ENCODE measurements around the gene WNK4. TPM values are rescaled to one million over a fixed set of nuclear protein-coding genes. Genes with fewer than 3 reads are reported as not detected.

Gene WNK4
- total and polyA plus RNA-seq, 9 of the 15 experiments (the other 6 are each of a cell fraction or from before 2014, with no cell fraction given), result 0.32 to 25.8 (median 4.5) TPM

DNA sequence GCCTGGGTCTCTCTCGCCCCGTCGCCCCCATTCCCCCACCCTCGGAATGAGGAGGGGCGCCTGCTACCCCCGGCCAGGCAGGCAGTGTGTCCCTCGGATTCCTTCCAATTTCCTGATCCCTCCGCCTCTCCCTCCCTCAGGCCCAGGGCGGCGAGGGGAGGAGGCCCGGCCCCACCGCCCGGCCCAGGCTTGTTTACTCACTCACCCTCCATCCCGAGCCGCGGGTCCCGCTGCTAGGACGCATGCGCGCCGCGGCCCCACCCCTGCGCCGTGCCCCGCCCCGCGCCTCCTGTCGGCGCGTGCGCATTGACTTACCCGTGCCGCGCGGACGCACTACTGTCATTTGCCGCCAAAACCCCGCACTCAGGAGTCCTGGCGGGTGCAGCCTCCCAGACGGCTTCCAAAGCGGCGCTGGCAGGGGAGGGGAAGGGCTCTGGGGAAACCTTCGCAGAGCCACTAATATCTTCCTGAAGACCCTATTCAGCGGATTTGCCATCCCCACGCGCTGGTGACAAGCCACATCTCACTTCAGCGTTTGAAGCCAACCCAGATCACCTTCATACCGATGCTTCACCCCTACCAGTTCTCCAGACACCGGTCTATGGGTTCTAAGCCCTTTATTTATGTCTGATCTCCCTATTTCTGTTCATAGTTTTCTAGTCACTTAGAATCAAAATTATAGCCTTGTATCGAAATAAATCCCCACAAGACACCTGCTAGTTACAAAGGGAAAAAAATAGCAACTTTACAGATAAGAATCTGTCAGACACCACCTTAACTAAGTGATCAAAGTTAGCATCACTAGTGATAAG, 35.4 kb upstream of the WNK4 start, which contains the start of gene EZH1 (continued):
- TF ChIP-seq, protein P1, sequence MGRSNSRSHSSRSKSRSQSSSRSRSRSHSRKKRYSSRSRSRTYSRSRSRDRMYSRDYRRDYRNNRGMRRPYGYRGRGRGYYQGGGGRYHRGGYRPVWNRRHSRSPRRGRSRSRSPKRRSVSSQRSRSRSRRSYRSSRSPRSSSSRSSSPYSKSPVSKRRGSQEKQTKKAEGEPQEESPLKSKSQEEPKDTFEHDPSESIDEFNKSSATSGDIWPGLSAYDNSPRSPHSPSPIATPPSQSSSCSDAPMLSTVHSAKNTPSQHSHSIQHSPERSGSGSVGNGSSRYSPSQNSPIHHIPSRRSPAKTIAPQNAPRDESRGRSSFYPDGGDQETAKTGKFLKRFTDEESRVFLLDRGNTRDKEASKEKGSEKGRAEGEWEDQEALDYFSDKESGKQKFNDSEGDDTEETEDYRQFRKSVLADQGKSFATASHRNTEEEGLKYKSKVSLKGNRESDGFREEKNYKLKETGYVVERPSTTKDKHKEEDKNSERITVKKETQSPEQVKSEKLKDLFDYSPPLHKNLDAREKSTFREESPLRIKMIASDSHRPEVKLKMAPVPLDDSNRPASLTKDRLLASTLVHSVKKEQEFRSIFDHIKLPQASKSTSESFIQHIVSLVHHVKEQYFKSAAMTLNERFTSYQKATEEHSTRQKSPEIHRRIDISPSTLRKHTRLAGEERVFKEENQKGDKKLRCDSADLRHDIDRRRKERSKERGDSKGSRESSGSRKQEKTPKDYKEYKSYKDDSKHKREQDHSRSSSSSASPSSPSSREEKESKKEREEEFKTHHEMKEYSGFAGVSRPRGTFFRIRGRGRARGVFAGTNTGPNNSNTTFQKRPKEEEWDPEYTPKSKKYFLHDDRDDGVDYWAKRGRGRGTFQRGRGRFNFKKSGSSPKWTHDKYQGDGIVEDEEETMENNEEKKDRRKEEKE (IDR thresholded peaks at IDR 0.05; ENCODE audit: borderline replicate concordance in 1 of 2, control insufficient read depth in 1 of 2, low read depth in 2 of 2, low read length in 1 of 2), result no peak
- TF ChIP-seq ZNF431 (CRISPR knock-in tag; IDR thresholded peaks at IDR 0.05) (peak; percentile 32; the same call in 1 of the 2 replicates), GABPB2 (CRISPR knock-in tag; conservative IDR thresholded peaks at IDR 0.05) (no peak), PHB2 (IDR thresholded peaks at IDR 0.05; ENCODE audit: low read depth) (no peak), ZBTB1 (CRISPR knock-in tag; IDR thresholded peaks at IDR 0.05; ENCODE audit: borderline replicate concordance, low read depth) (peak; percentile 66; the same call in 1 of the 2 replicates), PCBP2 (IDR thresholded peaks at IDR 0.05; ENCODE audit: low read depth, low read length, poor library complexity, severe bottlenecking) (no peak), OTX1 (CRISPR knock-in tag; IDR thresholded peaks at IDR 0.05) (no peak), NFIC (IDR thresholded peaks at IDR 0.05) (no peak), SMARCA4 (IDR thresholded peaks at IDR 0.05) (no peak), SAP30 (IDR thresholded peaks at IDR 0.05; ENCODE audit: borderline replicate concordance, insufficient read depth, low read depth, low read length, poor library complexity, severe bottlenecking) (no peak)
- TF ChIP-seq, protein P2, sequence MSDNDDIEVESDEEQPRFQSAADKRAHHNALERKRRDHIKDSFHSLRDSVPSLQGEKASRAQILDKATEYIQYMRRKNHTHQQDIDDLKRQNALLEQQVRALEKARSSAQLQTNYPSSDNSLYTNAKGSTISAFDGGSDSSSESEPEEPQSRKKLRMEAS (CRISPR knock-in tag; IDR thresholded peaks at IDR 0.05), result peak; percentile 98
- TF ChIP-seq, protein P3, sequence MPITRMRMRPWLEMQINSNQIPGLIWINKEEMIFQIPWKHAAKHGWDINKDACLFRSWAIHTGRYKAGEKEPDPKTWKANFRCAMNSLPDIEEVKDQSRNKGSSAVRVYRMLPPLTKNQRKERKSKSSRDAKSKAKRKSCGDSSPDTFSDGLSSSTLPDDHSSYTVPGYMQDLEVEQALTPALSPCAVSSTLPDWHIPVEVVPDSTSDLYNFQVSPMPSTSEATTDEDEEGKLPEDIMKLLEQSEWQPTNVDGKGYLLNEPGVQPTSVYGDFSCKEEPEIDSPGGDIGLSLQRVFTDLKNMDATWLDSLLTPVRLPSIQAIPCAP (CRISPR knock-in tag; IDR thresholded peaks at IDR 0.05; ENCODE audit: borderline replicate concordance), result 0 out of 2 replicates have a peak, but pooled peaks have one; percentile 41
- TF ChIP-seq, protein P4, sequence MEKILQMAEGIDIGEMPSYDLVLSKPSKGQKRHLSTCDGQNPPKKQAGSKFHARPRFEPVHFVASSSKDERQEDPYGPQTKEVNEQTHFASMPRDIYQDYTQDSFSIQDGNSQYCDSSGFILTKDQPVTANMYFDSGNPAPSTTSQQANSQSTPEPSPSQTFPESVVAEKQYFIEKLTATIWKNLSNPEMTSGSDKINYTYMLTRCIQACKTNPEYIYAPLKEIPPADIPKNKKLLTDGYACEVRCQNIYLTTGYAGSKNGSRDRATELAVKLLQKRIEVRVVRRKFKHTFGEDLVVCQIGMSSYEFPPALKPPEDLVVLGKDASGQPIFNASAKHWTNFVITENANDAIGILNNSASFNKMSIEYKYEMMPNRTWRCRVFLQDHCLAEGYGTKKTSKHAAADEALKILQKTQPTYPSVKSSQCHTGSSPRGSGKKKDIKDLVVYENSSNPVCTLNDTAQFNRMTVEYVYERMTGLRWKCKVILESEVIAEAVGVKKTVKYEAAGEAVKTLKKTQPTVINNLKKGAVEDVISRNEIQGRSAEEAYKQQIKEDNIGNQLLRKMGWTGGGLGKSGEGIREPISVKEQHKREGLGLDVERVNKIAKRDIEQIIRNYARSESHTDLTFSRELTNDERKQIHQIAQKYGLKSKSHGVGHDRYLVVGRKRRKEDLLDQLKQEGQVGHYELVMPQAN (IDR thresholded peaks at IDR 0.05; ENCODE audit: borderline replicate concordance), result no peak
- TF ChIP-seq, protein P5, sequence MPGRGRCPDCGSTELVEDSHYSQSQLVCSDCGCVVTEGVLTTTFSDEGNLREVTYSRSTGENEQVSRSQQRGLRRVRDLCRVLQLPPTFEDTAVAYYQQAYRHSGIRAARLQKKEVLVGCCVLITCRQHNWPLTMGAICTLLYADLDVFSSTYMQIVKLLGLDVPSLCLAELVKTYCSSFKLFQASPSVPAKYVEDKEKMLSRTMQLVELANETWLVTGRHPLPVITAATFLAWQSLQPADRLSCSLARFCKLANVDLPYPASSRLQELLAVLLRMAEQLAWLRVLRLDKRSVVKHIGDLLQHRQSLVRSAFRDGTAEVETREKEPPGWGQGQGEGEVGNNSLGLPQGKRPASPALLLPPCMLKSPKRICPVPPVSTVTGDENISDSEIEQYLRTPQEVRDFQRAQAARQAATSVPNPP (IDR thresholded peaks at IDR 0.05; ENCODE audit: borderline replicate concordance, insufficient read depth, insufficient read length), result no peak
- TF ChIP-seq, protein P6, sequence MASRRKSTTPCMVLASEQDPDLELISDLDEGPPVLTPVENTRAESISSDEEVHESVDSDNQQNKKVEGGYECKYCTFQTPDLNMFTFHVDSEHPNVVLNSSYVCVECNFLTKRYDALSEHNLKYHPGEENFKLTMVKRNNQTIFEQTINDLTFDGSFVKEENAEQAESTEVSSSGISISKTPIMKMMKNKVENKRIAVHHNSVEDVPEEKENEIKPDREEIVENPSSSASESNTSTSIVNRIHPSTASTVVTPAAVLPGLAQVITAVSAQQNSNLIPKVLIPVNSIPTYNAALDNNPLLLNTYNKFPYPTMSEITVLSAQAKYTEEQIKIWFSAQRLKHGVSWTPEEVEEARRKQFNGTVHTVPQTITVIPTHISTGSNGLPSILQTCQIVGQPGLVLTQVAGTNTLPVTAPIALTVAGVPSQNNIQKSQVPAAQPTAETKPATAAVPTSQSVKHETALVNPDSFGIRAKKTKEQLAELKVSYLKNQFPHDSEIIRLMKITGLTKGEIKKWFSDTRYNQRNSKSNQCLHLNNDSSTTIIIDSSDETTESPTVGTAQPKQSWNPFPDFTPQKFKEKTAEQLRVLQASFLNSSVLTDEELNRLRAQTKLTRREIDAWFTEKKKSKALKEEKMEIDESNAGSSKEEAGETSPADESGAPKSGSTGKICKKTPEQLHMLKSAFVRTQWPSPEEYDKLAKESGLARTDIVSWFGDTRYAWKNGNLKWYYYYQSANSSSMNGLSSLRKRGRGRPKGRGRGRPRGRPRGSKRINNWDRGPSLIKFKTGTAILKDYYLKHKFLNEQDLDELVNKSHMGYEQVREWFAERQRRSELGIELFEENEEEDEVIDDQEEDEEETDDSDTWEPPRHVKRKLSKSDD (conservative IDR thresholded peaks at IDR 0.05; ENCODE audit: low read length), result no peak

Measured in K562 (cell line).